ENCODE measurements around the gene OARD1.
"Not testable (repeated sequence)": the region's sequence is repeated elsewhere in the genome, so short reads cannot be mapped to it uniquely, and the experiment has no call there.

OARD1 gene

GRCh38 chr6:41025966-41026530 lies 46.1 kb downstream of the OARD1 start:
- no peak for DNase-seq

- no peak for DNase-seq
Measured at GRCh38 chr6:41023114-41023513, 49.0 kb downstream of the OARD1 start.

GRCh38 chr6:41022294-41022693 lies 49.9 kb downstream of the OARD1 start:
- DNase-seq, result no peak

- no peak for DNase-seq
Measured at GRCh38 chr6:41021832-41022231, 50.3 kb downstream of the OARD1 start.

DNA sequence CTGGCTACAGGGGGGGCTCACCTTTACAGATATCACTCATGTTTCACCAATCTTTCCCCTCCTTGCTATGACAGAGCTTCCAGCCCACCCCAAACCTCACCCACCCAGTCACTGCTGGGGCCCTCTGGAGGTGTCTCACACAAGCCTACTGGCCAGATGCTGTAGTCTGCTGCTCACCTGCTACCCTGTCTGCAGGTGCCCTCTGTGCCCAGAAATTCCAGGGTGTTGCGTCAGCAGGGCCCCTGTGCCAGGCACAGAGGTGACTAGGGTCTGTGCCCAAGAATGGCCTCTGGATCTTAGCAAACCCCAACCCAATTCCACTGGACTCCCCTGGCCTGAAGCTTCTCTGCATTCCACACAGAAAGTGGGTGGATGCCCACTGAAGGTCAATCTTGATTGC lies 54.5 kb downstream of the OARD1 start:
- DNase-seq, result no peak

DNA sequence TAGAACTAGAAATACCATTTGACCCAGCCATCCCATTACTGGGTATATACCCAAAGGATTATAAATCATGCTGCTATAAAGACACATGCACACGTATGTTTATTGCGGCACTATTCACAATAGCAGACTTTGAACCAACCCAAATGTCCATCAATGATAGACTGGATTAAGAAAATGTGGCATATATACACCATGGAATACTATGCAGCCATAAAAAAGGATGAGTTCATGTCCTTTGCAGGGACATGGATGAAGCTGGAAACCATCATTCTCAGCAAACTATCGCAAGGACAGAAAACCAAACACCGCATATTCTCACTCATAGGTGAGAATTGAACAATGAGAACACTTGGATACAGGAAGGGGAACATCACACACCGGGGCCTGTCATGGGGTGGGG lies 56.3 kb downstream of the OARD1 start:
- DNase-seq, result not testable (repeated sequence)

DNA sequence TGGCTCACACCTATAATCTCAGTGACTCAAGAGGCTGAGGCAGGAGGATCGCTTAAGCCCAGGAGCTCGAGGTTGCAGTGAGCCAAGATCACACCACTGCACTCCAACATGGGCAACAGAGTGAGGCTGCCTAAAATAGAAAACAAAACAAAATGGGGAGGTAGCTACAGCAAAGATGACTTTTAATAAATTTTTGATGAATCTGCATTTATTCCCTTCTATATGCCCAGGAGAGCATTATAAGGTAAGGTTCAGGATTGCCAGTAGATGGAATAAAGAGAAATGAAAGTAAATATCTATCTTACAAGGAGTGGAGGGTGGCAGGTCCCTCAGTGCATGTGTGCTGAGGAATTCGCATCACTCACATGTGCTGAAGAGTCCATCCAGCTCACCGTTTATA lies 57.4 kb downstream of the OARD1 start:
- DNase-seq, result no peak

Data from CD4-positive, alpha-beta T cell treated with Interleukin-15 for 1 hour (primary cell).